Tibial artery (tissue), 4 donors: ENCODE results near the gene SPHK1.

Source experiments
- DNase-seq, 2 donors: peaks; one replicate each; pipeline ENCODE4 v3.0.0-alpha.2; 2019
- H3K27ac ChIP-seq, 2 donors: fragments of 200-600 bp; sonication (generic) in 1 of 2; 1 replicate in 1 of 2; 2 replicates in 1 of 2; pipeline ENCODE4 v1.5.1; 2018 to 2019; ENCODE audit warnings: mild to moderate bottlenecking in 1 of 2
- H3K27me3 ChIP-seq, 2 donors: fragments of 200-600 bp; sonication (generic) in 1 of 2; one replicate each; pipeline versions ENCODE4 v1.5.1 to v1.6.0; 2016 to 2019
- H3K36me3 ChIP-seq, 3 donors: fragments of 200-600 bp; sonication (generic) in 2 of 3; one replicate each; pipeline ENCODE4 v1.5.1; 2016 to 2019; ENCODE audit warnings: mild to moderate bottlenecking in 2 of 3
- H3K4me1 ChIP-seq, 4 donors: fragments of 200-600 bp; sonication (generic) in 2 of 4; 1 replicate in 3 of 4; 2 replicates in 1 of 4; pipeline ENCODE4 v1.5.1; 2016 to 2019
- H3K4me3 ChIP-seq, 2 donors: fragments of 200-600 bp; sonication (generic) in 1 of 2; 1 replicate in 1 of 2; 2 replicates in 1 of 2; pipeline ENCODE4 v1.5.1; 2018 to 2019; ENCODE audit warnings: mild to moderate bottlenecking in 2 of 2
- H3K9me3 ChIP-seq, 3 donors: fragments of 200-600 bp; sonication (generic) in 1 of 3; one replicate each; pipeline ENCODE4 v1.5.1; 2016 to 2019
- intact Hi-C: fragments of 100-400 bp; cut with DNase I; formaldehyde crosslinking; loops from one replicate; pipeline ENCODE4 v1.15.0; 2023; ENCODE audit warnings: low total_unique reads
- TF ChIP-seq, protein P1 (sequence below), 2 experiments: fragments of 200-600 bp in 1 of 2; fragments of 450-650 bp in 1 of 2; IDR thresholded peaks; one replicate each; pipeline ENCODE4 v1.5.1; 2017 to 2019; ENCODE audit warnings: antibody characterized with exemption in 2 of 2, mild to moderate bottlenecking in 1 of 2, moderate library complexity in 1 of 2

The SPHK1 gene

DNA sequence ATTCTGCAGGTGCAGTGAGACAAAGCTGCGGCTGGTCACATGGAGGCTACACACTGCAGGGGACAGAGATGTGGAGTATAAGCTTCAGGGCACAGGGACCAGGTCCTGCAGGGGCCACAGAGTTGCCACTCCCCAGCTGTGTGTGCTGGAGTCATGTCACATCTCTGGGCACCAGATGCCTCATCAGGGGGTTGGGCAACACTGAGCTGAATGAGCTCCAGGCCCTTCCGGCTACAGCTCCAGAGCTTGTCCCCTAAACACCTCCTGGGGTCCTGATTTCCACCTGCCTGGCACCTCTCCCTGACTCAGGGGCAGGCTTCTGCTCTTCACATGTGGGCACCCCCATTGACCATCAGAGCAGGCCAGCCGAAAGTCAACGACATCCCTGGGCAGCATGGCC lies 32.5 kb downstream of the SPHK1 start:
- Histone ChIP-seq H3K36me3 (peaks cover 0 to 5% (median 0%) of the 10 kb centered on the region in 3 donors), H3K27ac (no peak overlapping the region), H3K4me1 (peaks cover 0 to 35% (median 31%) of the 10 kb centered on the region in 4 donors), H3K9me3 (no peaks in the 10 kb centered on the region), H3K4me3 (no peak overlapping the region), H3K27me3 (no peaks in the 10 kb centered on the region)
- intact Hi-C loops = no loop called here
- DNase-seq = peak in 1 of 2 donors; percentile 24
- TF ChIP-seq, protein P1, sequence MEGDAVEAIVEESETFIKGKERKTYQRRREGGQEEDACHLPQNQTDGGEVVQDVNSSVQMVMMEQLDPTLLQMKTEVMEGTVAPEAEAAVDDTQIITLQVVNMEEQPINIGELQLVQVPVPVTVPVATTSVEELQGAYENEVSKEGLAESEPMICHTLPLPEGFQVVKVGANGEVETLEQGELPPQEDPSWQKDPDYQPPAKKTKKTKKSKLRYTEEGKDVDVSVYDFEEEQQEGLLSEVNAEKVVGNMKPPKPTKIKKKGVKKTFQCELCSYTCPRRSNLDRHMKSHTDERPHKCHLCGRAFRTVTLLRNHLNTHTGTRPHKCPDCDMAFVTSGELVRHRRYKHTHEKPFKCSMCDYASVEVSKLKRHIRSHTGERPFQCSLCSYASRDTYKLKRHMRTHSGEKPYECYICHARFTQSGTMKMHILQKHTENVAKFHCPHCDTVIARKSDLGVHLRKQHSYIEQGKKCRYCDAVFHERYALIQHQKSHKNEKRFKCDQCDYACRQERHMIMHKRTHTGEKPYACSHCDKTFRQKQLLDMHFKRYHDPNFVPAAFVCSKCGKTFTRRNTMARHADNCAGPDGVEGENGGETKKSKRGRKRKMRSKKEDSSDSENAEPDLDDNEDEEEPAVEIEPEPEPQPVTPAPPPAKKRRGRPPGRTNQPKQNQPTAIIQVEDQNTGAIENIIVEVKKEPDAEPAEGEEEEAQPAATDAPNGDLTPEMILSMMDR (IDR thresholded peaks at IDR 0.05) = no peak

DNA sequence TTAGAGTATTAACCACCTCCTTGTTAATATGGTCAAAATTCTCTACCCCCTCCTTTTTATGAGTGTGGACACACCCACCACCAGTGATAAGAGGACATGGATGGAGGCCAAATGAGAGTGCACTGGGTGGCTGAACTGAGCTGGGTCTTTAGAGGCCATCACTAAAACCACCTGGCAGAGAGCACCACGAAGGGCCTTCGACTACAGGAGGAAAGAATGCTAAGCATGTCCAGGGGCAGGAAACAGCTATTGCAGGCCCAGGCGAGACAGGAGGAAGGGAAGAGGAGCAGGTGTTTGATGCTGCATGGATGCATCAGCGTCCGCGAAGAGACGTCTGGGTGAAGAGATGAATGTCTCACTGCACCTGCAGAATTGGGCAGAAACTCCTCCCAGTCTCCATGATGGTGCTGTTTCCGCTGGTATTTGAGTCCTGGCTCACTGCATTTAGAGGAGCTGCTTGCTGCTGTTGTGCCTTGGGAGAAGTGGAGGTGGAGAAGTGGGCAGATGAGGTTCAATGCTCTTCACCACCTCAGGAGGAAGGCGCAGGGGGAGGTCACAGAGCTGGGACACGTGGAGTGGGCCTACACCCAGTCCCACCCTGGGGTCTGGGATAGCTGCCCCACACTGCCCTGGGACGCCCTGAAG lies 33.2 kb downstream of the SPHK1 start:
- H3K4me1 ChIP-seq = peaks cover 0 to 35% (median 31%) of the 10 kb centered on the region in 4 donors

DNA sequence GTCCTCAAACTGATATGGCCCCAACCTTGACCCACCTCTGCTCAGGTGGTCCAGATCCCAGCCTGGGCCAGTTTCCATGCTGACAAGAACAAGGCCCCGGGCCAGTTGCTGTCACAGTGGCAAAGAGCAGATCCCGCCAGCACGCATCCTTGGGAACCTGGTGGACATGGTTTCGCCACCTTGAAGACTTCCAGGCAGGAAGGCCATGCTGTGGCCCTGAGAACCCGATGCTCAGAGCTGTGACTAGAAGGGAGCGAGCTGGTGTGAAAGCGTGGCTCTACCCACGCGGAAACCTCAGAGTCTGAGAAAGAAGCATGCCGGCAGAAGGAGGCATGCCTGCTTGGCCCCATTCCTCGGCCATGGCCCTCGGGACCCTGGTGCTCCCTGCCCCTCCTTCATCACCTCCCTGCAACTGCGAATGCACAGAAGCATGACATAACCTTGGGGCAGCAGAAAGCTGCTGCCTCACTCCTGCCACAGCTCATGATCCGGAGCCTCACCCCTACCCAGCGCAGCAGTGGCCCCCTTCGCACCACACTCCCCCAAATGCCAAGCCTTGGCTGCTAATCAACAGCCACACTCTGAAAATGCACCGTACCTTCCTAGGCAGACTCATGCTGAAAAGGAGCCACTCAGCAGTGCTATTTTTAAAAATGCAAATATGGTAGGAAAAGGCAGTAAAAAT lies 35.3 kb downstream of the SPHK1 start:
- Histone ChIP-seq H3K27me3 (no peaks in the 10 kb centered on the region), H3K9me3 (no peaks in the 10 kb centered on the region), H3K27ac (peak overlapping the region in 1 of 2 donors; percentile 15), H3K4me1 (peaks cover 0 to 26% (median 23%) of the 10 kb centered on the region in 4 donors), H3K4me3 (no peak overlapping the region), H3K36me3 (no peaks in the 10 kb centered on the region)
- DNase-seq = peak in 1 of 2 donors; percentile 48
- intact Hi-C loops = no loop called here
- TF ChIP-seq, protein P1 (IDR thresholded peaks at IDR 0.05) = no peak

More for the DNA sequence above, 33.2 kb downstream of the SPHK1 start:
- Histone ChIP-seq H3K36me3 (no peaks in the 10 kb centered on the region), H3K9me3 (no peaks in the 10 kb centered on the region), H3K27ac (no peak overlapping the region), H3K4me3 (no peak overlapping the region), H3K27me3 (no peaks in the 10 kb centered on the region)
- peak in 1 of 2 donors; percentile 31 for DNase-seq
- TF ChIP-seq, protein P1 (IDR thresholded peaks at IDR 0.05) = no peak
- intact Hi-C loops = no loop called here

DNA sequence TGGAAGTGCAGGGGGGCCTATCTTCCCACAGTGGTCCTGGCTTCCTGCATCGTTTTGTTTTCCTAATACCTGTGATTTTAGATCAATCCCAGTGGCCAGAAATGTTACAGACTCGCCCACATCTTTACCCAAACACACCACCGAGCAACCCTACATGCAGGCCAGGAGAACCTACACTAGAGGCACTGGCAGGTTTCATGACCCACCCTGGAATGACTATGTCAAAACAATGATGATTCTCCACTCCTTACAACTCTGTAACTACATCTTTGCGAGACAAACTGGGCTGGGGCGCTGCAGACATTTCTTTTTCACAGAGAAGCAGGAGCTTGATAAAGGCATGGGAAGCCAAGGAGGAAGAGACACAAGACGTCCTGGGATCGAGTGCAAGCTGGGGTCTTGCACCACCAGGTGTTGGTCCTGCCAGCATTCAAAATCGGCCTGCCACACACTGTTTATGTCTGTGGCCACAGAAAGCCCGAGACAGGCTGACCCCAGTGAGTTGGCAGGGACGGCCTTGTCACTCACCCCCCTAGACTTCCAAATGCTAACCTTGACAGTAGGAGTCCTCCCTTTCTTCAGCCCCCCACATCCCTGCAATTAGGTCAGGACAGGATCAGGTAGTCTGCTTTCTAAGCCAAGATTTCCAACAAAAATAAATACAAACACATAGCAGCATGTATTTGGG lies 36.1 kb downstream of the SPHK1 start:
- peak overlapping the region in 1 of 2 donors; percentile 27 for H3K27ac ChIP-seq

DNA sequence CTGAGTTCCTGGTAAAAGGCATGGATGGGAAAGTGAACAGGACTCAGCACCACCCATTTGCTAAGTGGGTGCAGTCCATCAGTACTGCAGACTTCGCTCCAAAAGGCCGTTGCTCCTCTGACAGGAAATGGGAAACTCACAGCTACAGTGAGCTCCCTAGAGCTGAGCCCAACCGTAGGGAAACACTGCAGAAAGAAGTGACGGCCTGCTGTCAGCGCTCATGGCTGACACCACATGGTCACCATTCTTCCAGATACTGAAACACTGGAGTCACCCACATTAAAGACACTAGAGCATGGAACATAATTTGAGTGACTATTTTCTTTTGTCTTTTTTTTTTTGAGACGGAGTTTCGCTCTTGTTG lies 36.6 kb downstream of the SPHK1 start:
- Histone ChIP-seq H3K27ac (peak overlapping the region in 1 of 2 donors; percentile 27), H3K9me3 (no peaks in the 10 kb centered on the region), H3K4me3 (no peak overlapping the region), H3K4me1 (peaks cover 0 to 23% (median 21%) of the 10 kb centered on the region in 4 donors), H3K27me3 (no peaks in the 10 kb centered on the region), H3K36me3 (no peaks in the 10 kb centered on the region)
- TF ChIP-seq, protein P1 (IDR thresholded peaks at IDR 0.05) = no peak
- intact Hi-C loops = no loop called here
- DNase-seq = peak in 1 of 2 donors; percentile 55

More for the DNA sequence above, 36.1 kb downstream of the SPHK1 start:
- TF ChIP-seq, protein P1 (IDR thresholded peaks at IDR 0.05) = no peak
- intact Hi-C loops = no loop called here
- Histone ChIP-seq H3K4me3 (no peak overlapping the region), H3K9me3 (no peaks in the 10 kb centered on the region), H3K36me3 (no peaks in the 10 kb centered on the region), H3K4me1 (peaks cover 0 to 23% (median 21%) of the 10 kb centered on the region in 4 donors), H3K27me3 (no peaks in the 10 kb centered on the region)
- peak in 1 of 2 donors; percentile 28 for DNase-seq
